ENCODE measurements around the gene CPLANE2.

Gene CPLANE2

GRCh38 chr1:16187748-16188401, 49.1 kb downstream of the CPLANE2 start:
- peak; percentile 59 for DNase-seq

DNA sequence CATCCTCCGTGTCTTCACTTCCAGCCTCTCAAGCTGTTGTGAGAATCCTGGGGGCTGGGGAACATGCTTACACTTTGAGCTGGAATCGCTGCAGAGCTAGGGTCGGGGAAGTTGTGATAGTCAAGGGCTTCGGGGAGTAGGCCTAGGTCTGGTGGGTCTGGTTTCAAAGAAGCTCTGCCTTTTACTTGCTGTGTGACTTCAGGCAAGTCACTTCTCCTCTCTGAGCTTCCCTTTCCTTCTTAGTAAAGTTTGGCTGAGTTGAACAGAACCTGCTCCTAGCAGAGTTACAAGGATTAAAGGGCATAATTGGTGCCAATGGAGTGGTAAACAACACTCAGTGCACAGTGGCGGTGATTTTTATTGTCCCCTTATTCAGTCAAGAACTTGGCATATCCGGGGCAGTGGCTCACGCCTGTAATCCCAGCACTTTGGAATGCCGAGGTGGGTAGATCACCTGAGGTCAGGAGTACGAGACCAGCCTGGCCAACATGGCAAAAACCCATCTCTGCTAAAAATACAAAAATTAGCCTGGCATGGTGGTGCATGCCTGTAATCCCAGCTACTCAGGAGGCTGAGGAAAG, 50.2 kb downstream of the CPLANE2 start:
- no peak for DNase-seq

DNA sequence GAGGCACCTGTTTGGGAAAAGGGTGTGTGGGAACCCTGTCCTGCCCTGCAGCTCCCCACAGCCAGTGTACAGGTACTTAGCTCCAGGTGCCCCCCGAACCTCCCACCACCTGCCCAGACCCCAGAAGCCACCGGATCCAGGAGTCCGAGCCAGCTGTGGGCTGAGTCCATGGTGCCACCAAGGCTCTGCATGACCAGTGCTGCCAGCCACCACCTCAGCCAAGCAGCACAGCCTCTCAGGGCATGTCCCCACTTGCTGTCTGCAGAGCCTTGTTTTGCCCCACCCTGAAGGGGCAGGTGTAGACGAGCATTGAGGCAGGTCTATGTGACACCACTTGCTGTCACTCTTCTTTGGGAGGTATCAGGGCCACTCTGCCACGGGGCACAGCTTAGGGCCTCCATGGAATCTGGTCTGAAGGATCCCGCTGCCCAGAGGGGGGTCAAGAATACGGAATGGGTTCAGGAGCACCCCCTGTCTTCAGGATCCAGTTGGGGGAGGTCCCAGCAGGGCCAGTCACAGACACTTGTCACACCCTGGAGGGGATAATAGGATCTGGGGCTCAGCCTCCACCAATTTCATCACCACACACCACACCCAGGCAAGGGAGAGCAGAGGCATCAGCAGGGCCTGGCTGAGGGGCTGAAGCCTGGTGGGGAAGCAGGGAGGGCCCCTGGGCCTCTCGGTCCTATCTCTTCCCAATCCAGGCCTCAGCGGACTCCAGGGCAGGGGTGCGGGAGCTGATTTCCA, 52.3 kb downstream of the CPLANE2 start:
- no peak for DNase-seq

- DNase-seq = no peak
Measured at GRCh38 chr1:16183765-16184556, 53.0 kb downstream of the CPLANE2 start.

GRCh38 chr1:16183179-16183578, 53.8 kb downstream of the CPLANE2 start:
- DNase-seq = no peak

GRCh38 chr1:16181887-16182719, 54.9 kb downstream of the CPLANE2 start:
- no peak for DNase-seq
